ENCODE results near the gene CCL13.

DNA sequence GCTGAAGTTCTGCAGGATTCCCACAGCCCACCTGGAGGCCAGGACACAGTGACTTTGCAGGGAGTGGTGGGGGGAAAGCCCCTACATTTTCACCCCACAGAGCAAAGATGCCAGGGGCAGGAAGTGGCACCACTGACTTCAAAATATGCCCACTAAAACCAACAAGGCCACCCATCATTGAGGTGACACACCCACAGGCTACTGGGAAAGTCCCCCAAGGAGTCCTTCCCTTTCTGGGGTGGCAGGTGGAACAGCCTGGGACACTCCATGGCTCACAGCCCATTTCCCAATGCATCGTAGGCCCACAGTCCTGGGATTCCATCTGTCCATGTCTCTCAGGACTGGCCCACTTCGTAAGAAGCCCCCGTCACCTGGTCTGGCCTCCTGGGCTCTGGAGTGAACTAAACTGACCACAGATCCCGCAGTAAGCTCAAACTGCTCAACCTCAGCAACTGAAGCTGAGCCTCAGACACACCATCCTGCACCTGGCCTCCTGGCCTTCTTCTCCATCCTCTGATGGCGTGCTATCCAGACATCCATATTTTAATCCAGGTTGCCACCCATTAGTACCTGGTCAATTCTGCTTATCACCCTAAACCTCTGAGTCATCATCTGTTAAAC lies 14.2 kb downstream of the CCL13 start:
- TF ChIP-seq, protein P1, sequence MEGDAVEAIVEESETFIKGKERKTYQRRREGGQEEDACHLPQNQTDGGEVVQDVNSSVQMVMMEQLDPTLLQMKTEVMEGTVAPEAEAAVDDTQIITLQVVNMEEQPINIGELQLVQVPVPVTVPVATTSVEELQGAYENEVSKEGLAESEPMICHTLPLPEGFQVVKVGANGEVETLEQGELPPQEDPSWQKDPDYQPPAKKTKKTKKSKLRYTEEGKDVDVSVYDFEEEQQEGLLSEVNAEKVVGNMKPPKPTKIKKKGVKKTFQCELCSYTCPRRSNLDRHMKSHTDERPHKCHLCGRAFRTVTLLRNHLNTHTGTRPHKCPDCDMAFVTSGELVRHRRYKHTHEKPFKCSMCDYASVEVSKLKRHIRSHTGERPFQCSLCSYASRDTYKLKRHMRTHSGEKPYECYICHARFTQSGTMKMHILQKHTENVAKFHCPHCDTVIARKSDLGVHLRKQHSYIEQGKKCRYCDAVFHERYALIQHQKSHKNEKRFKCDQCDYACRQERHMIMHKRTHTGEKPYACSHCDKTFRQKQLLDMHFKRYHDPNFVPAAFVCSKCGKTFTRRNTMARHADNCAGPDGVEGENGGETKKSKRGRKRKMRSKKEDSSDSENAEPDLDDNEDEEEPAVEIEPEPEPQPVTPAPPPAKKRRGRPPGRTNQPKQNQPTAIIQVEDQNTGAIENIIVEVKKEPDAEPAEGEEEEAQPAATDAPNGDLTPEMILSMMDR (IDR thresholded peaks at IDR 0.05 in 4 of 5, conservative IDR thresholded peaks at IDR 0.05 in 1 of 5), result no peak
- no peak for TF ChIP-seq POLR2A (IDR thresholded peaks at IDR 0.05)
